Heart left ventricle (tissue), 13 donors: Measurements from ENCODE around the gene S100A7A.
"Not testable (repeated sequence)": the region's sequence is repeated elsewhere in the genome, so short reads cannot be mapped to it uniquely, and the experiment has no call there.

Experiments
- CTCF ChIP-seq, 12 donors: fragments of 200-600 bp; sonication (generic) in 4 of 12; IDR thresholded peaks; one replicate each; pipeline versions ENCODE4 v1.5.0 to v1.8.0; 2018 to 2022; ENCODE audit warnings: antibody characterized with exemption in 12 of 12, mild to moderate bottlenecking in 5 of 12
- POLR2A ChIP-seq, 2 donors: fragments of 450-650 bp; IDR thresholded peaks; one replicate each; pipeline ENCODE4 v1.6.1; 2017; ENCODE audit warnings: antibody characterized with exemption in 2 of 2, mild to moderate bottlenecking in 2 of 2, moderate library complexity in 2 of 2
- donor health status: ischemic (EF 13 %, LVEDD 7.1; RV severe dilation, severe dysfunction).
- donor health status: DM: no; HTN: yes; CAD: no.
- donor health status: DM: no; HTN: no; CAD: no.
- donor health status: ischemic (EF 25% LVEDD 6.9; RV normal size, moderate dysfunction).
- donor health status: ischemic (EF 25% LVEDD 5.7; RV mildly dilated, moderate dysfunction).
- donor health status: ischemic (EF 35%, LVEDD 5.7; RV mildly dilated, moderate dysfunction).
- donor health status: nonischemic (EF 11% LVEDD 7.7; RV severe dilation, severe dysfunction).
- donor health status: DM: yes; HTN: yes; CAD: no.
- donor health status: PGD.
- donor health status: ischemic (EF 29% LVEDD 5.4; RV normal size, mild dysfunction).
- donor health status: nonischemic (EF 23%, LVEDD 6.1; RV moderate dilation, normal function).

- not testable (repeated sequence) for TF ChIP-seq CTCF, POLR2A (IDR thresholded peaks at IDR 0.05)
Measured at GRCh38 chr1:153462741-153463140, 46.4 kb downstream of the S100A7A start.
